HepG2 (cell line): ENCODE results near the gene CMC1. TPM values are rescaled to one million over a fixed set of nuclear protein-coding genes. Genes with fewer than 3 reads are reported as not detected.

ENCODE experiments used
- CEBPB ChIP-seq: IDR thresholded peaks from 2 replicates; pipeline ENCODE4 v1.6.1; 2011; ENCODE audit warnings: low read depth, low read length, improper control_type of control experiment, borderline replicate concordance
- CHD2 ChIP-seq: IDR thresholded peaks from 2 replicates; pipeline ENCODE4 v1.6.1; 2011; ENCODE audit warnings: low read depth, low read length, improper control_type of control experiment
- HDAC1 ChIP-seq: sonication (generic); formaldehyde crosslinking; IDR thresholded peaks from 2 replicates; pipeline ENCODE4 v1.5.1; 2020; ENCODE audit warnings: mild to moderate bottlenecking, missing genetic modification reagents
- MATR3 ChIP-seq: sonication (generic); formaldehyde crosslinking; IDR thresholded peaks from 2 replicates; pipeline ENCODE4 v1.4.0; 2020; ENCODE audit warnings: missing genetic modification reagents
- MYNN ChIP-seq: sonication (generic); formaldehyde crosslinking; IDR thresholded peaks from 2 replicates; pipeline ENCODE4 v1.4.0; 2020; ENCODE audit warnings: mild to moderate bottlenecking, low read depth, missing genetic modification reagents
- NCOA1 ChIP-seq: sonication (generic); formaldehyde crosslinking; IDR thresholded peaks from 2 replicates; pipeline ENCODE4 v1.9.0; 2021; ENCODE audit warnings: missing genetic modification reagents
- RFX5 ChIP-seq: IDR thresholded peaks from 2 replicates; pipeline ENCODE4 v1.6.1; 2011; ENCODE audit warnings: low read depth, low read length, improper control_type of control experiment
- RFXANK ChIP-seq: IDR thresholded peaks from 2 replicates; pipeline ENCODE4 v1.6.1; 2016
- STAT5B ChIP-seq: sonication (generic); formaldehyde crosslinking; IDR thresholded peaks from 2 replicates; pipeline ENCODE4 v1.4.0; 2020; ENCODE audit warnings: missing genetic modification reagents
- ZFYVE20 ChIP-seq: sonication (generic); formaldehyde crosslinking; IDR thresholded peaks from 2 replicates; pipeline ENCODE4 v1.8.0; 2023; ENCODE audit warnings: low read depth, mild to moderate bottlenecking, moderate library complexity, missing genetic modification reagents, borderline replicate concordance
- ZNF329 ChIP-seq: sonication (generic); formaldehyde crosslinking; IDR thresholded peaks from 2 replicates; pipeline ENCODE4 v1.9.0; 2021; ENCODE audit warnings: low read depth, mild to moderate bottlenecking, missing genetic modification reagents
- ZNF44 ChIP-seq: sonication (generic); formaldehyde crosslinking; IDR thresholded peaks from 2 replicates; pipeline ENCODE4 v1.5.1; 2020; ENCODE audit warnings: mild to moderate bottlenecking, missing genetic modification reagents
- ZNF556 ChIP-seq: sonication (generic); formaldehyde crosslinking; IDR thresholded peaks from 2 replicates; pipeline ENCODE4 v1.4.0; 2020; ENCODE audit warnings: mild to moderate bottlenecking, missing genetic modification reagents, borderline replicate concordance
- ZNF879 ChIP-seq: sonication (generic); formaldehyde crosslinking; IDR thresholded peaks from 2 replicates; pipeline ENCODE4 v1.8.1; 2023; ENCODE audit warnings: missing genetic modification reagents
- polyA plus RNA-seq, 8 experiments: library from polyadenylated mRNA; depleted of rRNA in 3 of 8; stranded (reverse) in 7 of 8; unstranded in 1 of 8; fragments of >200 nt; fragmentation: Illumina TruSeq in 4 of 8; extraction: Trizol in 4 of 8; gene quantifications; 2 replicates each; pipeline versions ENCODE4 v1.2.1 to v1.2.3, GENCODE V29; 2011 to 2016; ENCODE audit warnings: low read depth in 4 of 8, missing spikeins in 1 of 8, mixed read lengths in 1 of 8; ENCODE audit not compliant: insufficient read depth in 1 of 8
- total RNA-seq, 5 experiments: library from RNA; depleted of rRNA; stranded (reverse); fragments of >200 nt; fragmentation: Illumina TruSeq; extraction: Trizol; gene quantifications; 2 replicates each; pipeline ENCODE4 v1.2.3, GENCODE V29; 2016; ENCODE audit warnings: low read depth in 1 of 5
- TF ChIP-seq, protein P1 (sequence below): sonication (generic); formaldehyde crosslinking; IDR thresholded peaks from 2 replicates; pipeline ENCODE4 v1.4.0; 2020; ENCODE audit warnings: missing genetic modification reagents; ENCODE audit errors: not compliant biosample characterization
- TF ChIP-seq, protein P2 (sequence below): sonication (generic); formaldehyde crosslinking; IDR thresholded peaks from one replicate; pipeline ENCODE4 v1.5.1; 2020; ENCODE audit warnings: mild to moderate bottlenecking, missing genetic modification reagents; ENCODE audit errors: not compliant biosample characterization
- TF ChIP-seq, protein P3 (sequence below): sonication (generic); formaldehyde crosslinking; IDR thresholded peaks from 2 replicates; pipeline ENCODE4 v1.4.0; 2020; ENCODE audit warnings: mild to moderate bottlenecking, missing genetic modification reagents

Gene CMC1
- total and polyA plus RNA-seq, 2 of the 13 experiments (the other 11 are each of a cell fraction or from before 2014, with no cell fraction given): 22.1 to 29.5 TPM

DNA sequence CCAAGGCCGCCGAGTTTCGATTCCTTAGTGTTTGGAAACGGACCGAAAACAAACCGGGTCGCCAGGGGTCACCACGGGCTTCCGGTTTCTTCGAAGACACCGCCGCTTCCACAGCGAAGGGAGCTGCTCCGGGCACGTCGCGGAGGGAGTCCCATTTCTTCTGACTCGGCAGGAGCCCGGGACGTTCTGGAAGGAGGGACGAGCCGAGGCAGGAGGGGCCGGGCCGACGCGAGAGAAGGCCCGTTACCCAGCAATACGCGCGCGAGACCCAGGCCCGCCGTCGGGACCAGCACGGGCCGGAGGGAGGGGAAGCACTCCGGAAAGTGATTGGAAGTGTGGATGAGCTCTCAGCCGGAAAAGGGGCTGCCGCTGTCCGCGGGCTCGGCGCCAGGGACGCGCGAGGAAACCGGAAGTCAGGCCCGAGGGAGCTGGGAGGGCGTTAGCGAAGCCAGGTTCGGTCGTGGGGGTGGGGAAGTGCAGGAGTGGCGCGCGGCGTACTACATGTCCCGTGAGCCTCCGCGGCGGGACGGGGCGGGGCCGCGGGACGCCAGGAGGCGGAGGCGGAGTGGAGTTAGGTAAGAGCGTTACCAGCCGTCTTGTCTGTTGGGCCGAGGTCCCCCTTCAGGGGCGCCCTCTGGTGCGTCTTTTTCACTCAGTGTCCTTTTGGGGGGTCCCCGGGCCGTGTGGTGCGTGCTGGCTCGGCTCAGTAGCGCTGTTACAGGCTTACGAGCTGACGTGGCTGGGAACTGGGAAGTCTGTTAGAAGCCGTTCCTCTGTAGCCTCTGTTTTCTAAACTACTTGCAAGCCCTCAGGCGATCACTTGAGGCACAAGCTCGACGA, 107.4 kb downstream of the CMC1 start, which contains the start of the genes AZI2 and ZCWPW2 (continued):
- TF ChIP-seq, protein P1, sequence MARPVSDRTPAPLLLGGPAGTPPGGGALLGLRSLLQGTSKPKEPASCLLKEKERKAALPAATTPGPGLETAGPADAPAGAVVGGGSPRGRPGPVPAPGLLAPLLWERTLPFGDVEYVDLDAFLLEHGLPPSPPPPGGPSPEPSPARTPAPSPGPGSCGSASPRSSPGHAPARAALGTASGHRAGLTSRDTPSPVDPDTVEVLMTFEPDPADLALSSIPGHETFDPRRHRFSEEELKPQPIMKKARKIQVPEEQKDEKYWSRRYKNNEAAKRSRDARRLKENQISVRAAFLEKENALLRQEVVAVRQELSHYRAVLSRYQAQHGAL: no peak
- TF ChIP-seq HDAC1 (CRISPR knock-in tag): peak; percentile 66; the same call in 1 of the 2 replicates
- TF ChIP-seq ZNF879 (CRISPR knock-in tag): no peak; the same call in 1 of the 2 replicates
- TF ChIP-seq CEBPB: peak; percentile 15; the same call in 1 of the 2 replicates
- TF ChIP-seq ZNF44 (CRISPR knock-in tag): no peak; the same call in 1 of the 2 replicates
- peak; percentile 72 for TF ChIP-seq CHD2
- no peak for TF ChIP-seq NCOA1 (CRISPR knock-in tag)
- no peak for TF ChIP-seq MATR3
- no peak; the same call in 1 of the 2 replicates for TF ChIP-seq MYNN (CRISPR knock-in tag)
- no peak; the same call in 1 of the 2 replicates for TF ChIP-seq RFXANK
- TF ChIP-seq ZNF329 (CRISPR knock-in tag): 0 out of 2 replicates have a peak, but pooled peaks have one; percentile 38
- TF ChIP-seq, protein P2, sequence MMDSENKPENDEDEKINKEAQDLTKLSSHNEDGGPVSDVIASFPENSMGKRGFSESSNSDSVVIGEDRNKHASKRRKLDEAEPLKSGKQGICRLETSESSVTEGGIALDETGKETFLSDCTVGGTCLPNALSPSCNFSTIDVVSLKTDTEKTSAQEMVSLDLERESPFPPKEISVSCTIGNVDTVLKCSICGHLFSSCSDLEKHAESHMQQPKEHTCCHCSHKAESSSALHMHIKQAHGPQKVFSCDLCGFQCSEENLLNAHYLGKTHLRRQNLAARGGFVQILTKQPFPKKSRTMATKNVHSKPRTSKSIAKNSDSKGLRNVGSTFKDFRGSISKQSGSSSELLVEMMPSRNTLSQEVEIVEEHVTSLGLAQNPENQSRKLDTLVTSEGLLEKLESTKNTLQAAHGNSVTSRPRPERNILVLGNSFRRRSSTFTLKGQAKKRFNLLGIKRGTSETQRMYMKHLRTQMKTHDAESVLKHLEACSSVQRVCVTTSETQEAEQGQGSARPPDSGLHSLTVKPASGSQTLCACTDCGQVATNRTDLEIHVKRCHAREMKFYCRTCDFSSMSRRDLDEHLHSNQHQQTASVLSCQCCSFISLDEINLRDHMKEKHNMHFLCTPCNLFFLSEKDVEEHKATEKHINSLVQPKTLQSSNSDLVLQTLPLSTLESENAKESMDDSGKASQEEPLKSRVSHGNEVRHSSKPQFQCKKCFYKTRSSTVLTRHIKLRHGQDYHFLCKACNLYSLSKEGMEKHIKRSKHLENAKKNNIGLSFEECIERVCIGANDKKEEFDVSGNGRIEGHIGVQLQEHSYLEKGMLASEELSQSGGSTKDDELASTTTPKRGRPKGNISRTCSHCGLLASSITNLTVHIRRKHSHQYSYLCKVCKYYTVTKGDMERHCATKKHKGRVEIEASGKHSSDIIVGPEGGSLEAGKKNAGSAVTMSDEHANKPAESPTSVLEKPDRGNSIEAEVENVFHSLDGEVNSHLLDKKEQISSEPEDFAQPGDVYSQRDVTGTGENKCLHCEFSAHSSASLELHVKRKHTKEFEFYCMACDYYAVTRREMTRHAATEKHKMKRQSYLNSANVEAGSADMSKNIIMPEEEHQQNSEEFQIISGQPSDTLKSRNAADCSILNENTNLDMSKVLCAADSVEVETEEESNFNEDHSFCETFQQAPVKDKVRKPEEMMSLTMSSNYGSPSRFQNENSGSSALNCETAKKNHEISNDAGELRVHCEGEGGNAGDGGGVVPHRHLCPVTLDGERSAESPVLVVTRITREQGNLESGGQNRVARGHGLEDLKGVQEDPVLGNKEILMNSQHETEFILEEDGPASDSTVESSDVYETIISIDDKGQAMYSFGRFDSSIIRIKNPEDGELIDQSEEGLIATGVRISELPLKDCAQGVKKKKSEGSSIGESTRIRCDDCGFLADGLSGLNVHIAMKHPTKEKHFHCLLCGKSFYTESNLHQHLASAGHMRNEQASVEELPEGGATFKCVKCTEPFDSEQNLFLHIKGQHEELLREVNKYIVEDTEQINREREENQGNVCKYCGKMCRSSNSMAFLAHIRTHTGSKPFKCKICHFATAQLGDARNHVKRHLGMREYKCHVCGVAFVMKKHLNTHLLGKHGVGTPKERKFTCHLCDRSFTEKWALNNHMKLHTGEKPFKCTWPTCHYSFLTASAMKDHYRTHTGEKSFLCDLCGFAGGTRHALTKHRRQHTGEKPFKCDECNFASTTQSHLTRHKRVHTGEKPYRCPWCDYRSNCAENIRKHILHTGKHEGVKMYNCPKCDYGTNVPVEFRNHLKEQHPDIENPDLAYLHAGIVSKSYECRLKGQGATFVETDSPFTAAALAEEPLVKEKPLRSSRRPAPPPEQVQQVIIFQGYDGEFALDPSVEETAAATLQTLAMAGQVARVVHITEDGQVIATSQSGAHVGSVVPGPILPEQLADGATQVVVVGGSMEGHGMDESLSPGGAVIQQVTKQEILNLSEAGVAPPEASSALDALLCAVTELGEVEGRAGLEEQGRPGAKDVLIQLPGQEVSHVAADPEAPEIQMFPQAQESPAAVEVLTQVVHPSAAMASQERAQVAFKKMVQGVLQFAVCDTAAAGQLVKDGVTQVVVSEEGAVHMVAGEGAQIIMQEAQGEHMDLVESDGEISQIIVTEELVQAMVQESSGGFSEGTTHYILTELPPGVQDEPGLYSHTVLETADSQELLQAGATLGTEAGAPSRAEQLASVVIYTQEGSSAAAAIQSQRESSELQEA (CRISPR knock-in tag): peak; percentile 95
- no peak for TF ChIP-seq STAT5B (CRISPR knock-in tag)
- no peak for TF ChIP-seq ZFYVE20
- peak; percentile 75 for TF ChIP-seq ZNF556 (CRISPR knock-in tag)
- TF ChIP-seq, protein P3, sequence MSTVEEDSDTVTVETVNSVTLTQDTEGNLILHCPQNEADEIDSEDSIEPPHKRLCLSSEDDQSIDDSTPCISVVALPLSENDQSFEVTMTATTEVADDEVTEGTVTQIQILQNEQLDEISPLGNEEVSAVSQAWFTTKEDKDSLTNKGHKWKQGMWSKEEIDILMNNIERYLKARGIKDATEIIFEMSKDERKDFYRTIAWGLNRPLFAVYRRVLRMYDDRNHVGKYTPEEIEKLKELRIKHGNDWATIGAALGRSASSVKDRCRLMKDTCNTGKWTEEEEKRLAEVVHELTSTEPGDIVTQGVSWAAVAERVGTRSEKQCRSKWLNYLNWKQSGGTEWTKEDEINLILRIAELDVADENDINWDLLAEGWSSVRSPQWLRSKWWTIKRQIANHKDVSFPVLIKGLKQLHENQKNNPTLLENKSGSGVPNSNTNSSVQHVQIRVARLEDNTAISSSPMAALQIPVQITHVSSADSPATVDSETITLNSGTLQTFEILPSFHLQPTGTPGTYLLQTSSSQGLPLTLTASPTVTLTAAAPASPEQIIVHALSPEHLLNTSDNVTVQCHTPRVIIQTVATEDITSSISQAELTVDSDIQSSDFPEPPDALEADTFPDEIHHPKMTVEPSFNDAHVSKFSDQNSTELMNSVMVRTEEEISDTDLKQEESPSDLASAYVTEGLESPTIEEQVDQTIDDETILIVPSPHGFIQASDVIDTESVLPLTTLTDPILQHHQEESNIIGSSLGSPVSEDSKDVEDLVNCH (CRISPR knock-in tag): peak; percentile 32; the same call in 1 of the 2 replicates
- TF ChIP-seq RFX5: no peak
